Colonic mucosa (tissue), 4 donors: ENCODE results near the gene ZNF79. TPM values are rescaled to one million over a fixed set of nuclear protein-coding genes. Genes with fewer than 3 reads are reported as not detected.

Experiments used
- DNase-seq: peaks from one replicate; pipeline ENCODE4 v3.0.0-alpha.2; 2020
- H3K27ac ChIP-seq: fragments of 200-600 bp; one replicate; pipeline ENCODE4 v1.8.0; 2021
- H3K27me3 ChIP-seq: fragments of 200-600 bp; one replicate; pipeline ENCODE4 v1.8.0; 2021
- H3K36me3 ChIP-seq: fragments of 200-600 bp; one replicate; pipeline ENCODE4 v1.8.0; 2021
- H3K4me1 ChIP-seq: fragments of 200-600 bp; one replicate; pipeline ENCODE4 v1.8.0; 2021; ENCODE audit warnings: mild to moderate bottlenecking
- H3K4me3 ChIP-seq: fragments of 200-600 bp; one replicate; pipeline ENCODE4 v1.8.0; 2021
- H3K9ac ChIP-seq, 2 donors: one replicate each; pipeline ENCODE4 v1.7.0; 2013; ENCODE audit warnings: control low read depth in 2 of 2, low read depth in 2 of 2, low read length in 2 of 2
- H3K9me3 ChIP-seq: fragments of 200-600 bp; one replicate; pipeline ENCODE4 v1.8.0; 2021
- CTCF ChIP-seq: fragments of 200-600 bp; IDR thresholded peaks from one replicate; pipeline ENCODE4 v1.8.0; 2022; ENCODE audit warnings: antibody characterized with exemption, mild to moderate bottlenecking
- intact Hi-C: fragments of 100-400 bp; cut with DNase I; formaldehyde crosslinking; loops from one replicate; pipeline ENCODE4 v1.14.1; 2022
- total RNA-seq, 2 donors: library from RNA; stranded (reverse); fragmentation: NEBNext Ultra II Directional in 1 of 2; extraction: Animal tissue kit (Norgen Biotek cat#: 25700) in 1 of 2; gene quantifications; one replicate each; pipeline ENCODE4 v1.2.1, GENCODE V29; 2021
- donor health status: healthy.
- donor health status: DM: no; HTN: no; CAD: no.
- donor health status: DM: no; HTN: no; CAD: no.

The ZNF79 gene
- total RNA-seq, 2 donors from 2014 or later, result 5.8 to 6.4 TPM

GRCh38 chr9:127444283-127444920 is 20.2 kb downstream of the ZNF79 start:
- DNase-seq, result no peak
- H3K9me3 ChIP-seq, result no peaks in the 10 kb centered on the region
- peaks cover 30% of the 10 kb centered on the region for H3K36me3 ChIP-seq
- no peak for TF ChIP-seq CTCF
- no peak overlapping the region for H3K27ac ChIP-seq
- H3K27me3 ChIP-seq, result no peaks in the 10 kb centered on the region
- H3K9ac ChIP-seq, result no peak overlapping the region
- peaks cover 4% of the 10 kb centered on the region for H3K4me1 ChIP-seq
- no peak overlapping the region for H3K4me3 ChIP-seq
- intact Hi-C loops, result no loop called here

DNA sequence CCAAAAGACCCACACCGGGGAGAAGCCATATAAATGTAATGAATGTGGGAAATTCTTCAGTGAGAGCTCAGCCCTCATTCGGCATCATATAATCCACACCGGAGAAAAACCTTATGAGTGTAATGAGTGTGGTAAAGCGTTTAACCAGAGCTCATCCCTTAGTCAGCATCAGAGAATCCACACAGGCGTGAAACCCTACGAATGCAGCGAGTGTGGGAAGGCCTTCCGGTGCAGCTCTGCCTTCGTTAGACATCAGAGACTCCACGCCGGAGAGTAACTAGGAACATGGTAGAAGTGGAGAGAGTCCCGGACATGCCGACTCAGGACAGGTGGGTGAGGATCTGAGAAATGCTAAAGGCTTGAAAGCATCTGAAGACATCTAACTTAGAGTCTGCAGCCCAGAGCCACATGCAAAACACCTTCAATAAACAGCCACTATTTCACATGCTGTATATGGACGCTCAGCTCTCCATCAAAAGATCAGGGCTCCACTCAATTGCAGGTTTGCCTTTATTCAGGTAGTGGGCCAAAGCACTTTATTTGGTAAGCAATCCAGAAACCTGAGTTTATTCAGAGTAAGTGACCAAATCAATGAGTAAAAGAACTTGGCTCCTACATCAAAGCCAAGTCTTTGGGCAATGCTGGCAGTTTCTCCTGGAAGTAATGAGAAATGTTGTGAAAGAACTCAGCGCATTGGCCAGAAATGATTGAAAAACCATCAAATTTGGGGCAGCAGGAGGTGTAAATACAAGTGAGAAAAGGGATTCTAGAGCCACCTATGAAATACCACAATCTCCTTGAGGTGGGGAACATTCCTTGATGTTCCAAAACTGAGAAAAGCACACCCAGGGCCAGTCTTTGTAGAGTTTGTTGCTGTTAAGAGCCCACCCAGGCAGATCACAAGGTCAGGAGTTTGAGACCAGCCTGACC is 21.0 kb downstream of the ZNF79 start:
- no peak for DNase-seq
- Histone ChIP-seq H3K36me3 (peaks cover 30% of the 10 kb centered on the region), H3K4me1 (peaks cover 9% of the 10 kb centered on the region), H3K27me3 (no peaks in the 10 kb centered on the region), H3K27ac (no peak overlapping the region), H3K9me3 (no peaks in the 10 kb centered on the region), H3K4me3 (no peak overlapping the region), H3K9ac (no peak overlapping the region)
- TF ChIP-seq CTCF, result no peak
- intact Hi-C loops, result loop anchor here (5.0 kb wide), 1 partner anchor 48 kb away; the partner anchor contains the start of gene SLC2A8

DNA sequence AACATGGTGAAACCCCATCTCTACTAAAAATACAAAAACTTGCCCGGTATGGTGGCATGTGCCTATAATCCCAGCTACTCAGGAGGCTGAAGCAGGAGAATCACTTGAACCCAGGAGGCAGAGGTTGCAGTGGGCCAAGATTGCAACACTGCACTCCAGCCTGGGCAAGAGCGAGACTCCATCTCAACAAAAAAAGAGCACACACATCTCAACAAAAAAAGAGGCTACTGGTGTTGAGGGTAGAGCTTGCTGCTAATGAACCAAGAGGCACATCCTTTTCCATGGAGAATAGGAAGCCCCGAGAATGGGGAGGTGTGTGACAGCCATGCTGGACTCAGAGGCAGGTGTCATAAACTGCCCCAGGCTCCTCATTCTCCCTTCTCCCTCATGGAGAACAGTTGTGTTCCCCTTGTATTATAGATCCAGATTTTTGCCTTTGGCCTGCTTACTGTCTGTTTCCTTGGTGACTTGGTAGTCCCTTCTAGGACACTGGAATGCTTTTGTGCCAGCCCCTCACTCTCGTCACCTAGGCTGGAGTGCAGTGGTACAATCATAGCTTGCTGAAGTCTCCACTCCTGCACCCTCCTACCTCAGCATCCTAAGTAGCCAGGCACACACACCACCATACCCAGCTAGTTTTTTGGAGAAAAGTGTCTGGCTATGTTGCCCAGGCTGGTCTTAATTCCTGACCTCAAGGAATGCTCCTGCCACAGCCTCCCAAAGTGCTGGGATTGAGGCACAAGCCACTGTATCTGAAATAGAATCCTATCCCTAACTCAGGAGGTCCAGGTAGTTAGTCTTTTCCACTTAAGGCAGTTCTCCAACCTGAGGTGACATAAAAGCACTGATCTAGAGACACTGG is 21.9 kb downstream of the ZNF79 start:
- H3K4me1 ChIP-seq, result peaks cover 9% of the 10 kb centered on the region
- H3K27me3 ChIP-seq, result no peaks in the 10 kb centered on the region
- no peak for TF ChIP-seq CTCF
- no peak overlapping the region for H3K27ac ChIP-seq
- intact Hi-C loops, result loop anchor here (5.0 kb wide), 1 partner anchor 49 kb away; the partner anchor contains the start of gene SLC2A8
- H3K9ac ChIP-seq, result no peak overlapping the region
- no peak overlapping the region for H3K4me3 ChIP-seq
- no peak for DNase-seq
- H3K36me3 ChIP-seq, result peaks cover 30% of the 10 kb centered on the region
- H3K9me3 ChIP-seq, result no peaks in the 10 kb centered on the region

DNA sequence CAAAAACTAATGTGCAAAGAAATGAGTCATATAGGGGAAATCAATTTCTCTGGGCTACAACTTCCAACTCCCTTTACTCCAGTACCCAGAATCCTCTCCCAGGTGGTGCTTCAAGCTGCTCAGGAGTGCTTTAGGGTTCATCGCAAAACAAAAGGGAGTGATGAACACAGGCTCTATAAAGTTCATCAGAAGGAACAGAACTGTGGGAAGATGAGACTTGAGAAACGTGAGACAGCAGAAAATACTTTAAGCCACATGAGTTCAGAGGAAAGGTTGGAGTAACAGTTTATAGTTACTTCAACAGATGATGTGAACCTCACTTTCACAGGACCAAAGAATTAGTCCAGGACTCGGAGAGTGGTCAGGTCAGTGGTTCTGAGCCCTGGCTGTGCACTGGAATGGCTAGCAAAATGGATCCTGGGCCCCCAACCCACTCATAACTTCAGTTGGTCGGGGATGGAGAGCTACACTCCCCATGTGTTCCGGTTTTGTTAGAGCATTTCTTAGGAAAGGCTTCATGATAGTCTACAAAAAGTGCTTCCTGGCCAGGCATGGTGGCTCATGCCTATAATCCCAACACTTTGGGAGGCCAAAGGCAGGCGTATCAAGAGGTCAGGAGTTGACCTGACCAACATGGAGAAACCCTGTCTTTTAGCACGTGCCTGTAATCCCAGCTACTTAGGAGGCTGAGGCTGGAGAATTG is 22.7 kb downstream of the ZNF79 start:
- intact Hi-C loops, result loop anchor here (5.0 kb wide), 1 partner anchor 50 kb away; the partner anchor contains the start of gene SLC2A8
- DNase-seq, result no peak
- Histone ChIP-seq H3K9ac (no peak overlapping the region), H3K27ac (no peak overlapping the region), H3K27me3 (no peaks in the 10 kb centered on the region), H3K4me3 (no peak overlapping the region), H3K4me1 (peaks cover 9% of the 10 kb centered on the region), H3K36me3 (peaks cover 30% of the 10 kb centered on the region), H3K9me3 (no peaks in the 10 kb centered on the region)
- TF ChIP-seq CTCF, result no peak
